Spleen (tissue), 11 donors: ENCODE results near the gene CFAP74. TPM values are rescaled to one million over a fixed set of nuclear protein-coding genes. Genes with fewer than 3 reads are reported as not detected.

Experiments
- DNase-seq: peaks from one replicate; pipeline ENCODE4 v3.0.0-alpha.2; 2020
- H3K27ac ChIP-seq, 8 donors: fragments of 200-600 bp; sonication (generic) in 7 of 8; 1 replicate in 4 of 8; 2 replicates in 4 of 8; pipeline versions ENCODE4 v1.5.0 to v1.8.0; 2016 to 2021; ENCODE audit warnings: inconsistent platforms in 4 of 8, mild to moderate bottlenecking in 4 of 8, moderate library complexity in 1 of 8
- H3K27me3 ChIP-seq, 7 donors: fragments of 200-600 bp; sonication (generic) in 6 of 7; replicated peaks in 1 of 7; 1 replicate in 4 of 7; 2 replicates in 3 of 7; pipeline versions ENCODE4 v1.5.0 to v1.8.0; 2016 to 2021; ENCODE audit warnings: inconsistent platforms in 3 of 7, mild to moderate bottlenecking in 1 of 7
- H3K36me3 ChIP-seq, 6 donors: fragments of 200-600 bp; sonication (generic) in 5 of 6; 1 replicate in 4 of 6; 2 replicates in 2 of 6; pipeline versions ENCODE4 v1.5.0 to v1.8.0; 2016 to 2021; ENCODE audit warnings: inconsistent platforms in 2 of 6
- H3K4me1 ChIP-seq, 6 donors: fragments of 200-600 bp; sonication (generic) in 5 of 6; 1 replicate in 3 of 6; 2 replicates in 3 of 6; pipeline versions ENCODE4 v1.5.0 to v1.8.0; 2016 to 2021; ENCODE audit warnings: inconsistent platforms in 3 of 6
- H3K4me3 ChIP-seq, 8 donors: fragments of 200-600 bp; sonication (generic) in 7 of 8; 1 replicate in 4 of 8; 2 replicates in 4 of 8; pipeline versions ENCODE4 v1.5.0 to v1.8.0; 2016 to 2021; ENCODE audit warnings: inconsistent platforms in 4 of 8, mild to moderate bottlenecking in 4 of 8, moderate library complexity in 2 of 8
- H3K9me3 ChIP-seq, 8 donors: fragments of 200-600 bp; sonication (generic) in 7 of 8; 1 replicate in 4 of 8; 2 replicates in 4 of 8; pipeline versions ENCODE4 v1.5.0 to v1.8.0; 2016 to 2021; ENCODE audit warnings: inconsistent platforms in 4 of 8
- POLR2A ChIP-seq, 3 donors: fragments of 450-650 bp; IDR thresholded peaks; one replicate each; pipeline ENCODE4 v1.5.1; 2017; ENCODE audit warnings: antibody characterized with exemption in 3 of 3, mild to moderate bottlenecking in 1 of 3
- POLR2AphosphoS5 ChIP-seq, 3 donors: sonication (generic); formaldehyde crosslinking; IDR thresholded peaks; one replicate each; pipeline ENCODE4 v1.5.1; 2017; ENCODE audit warnings: antibody characterized with exemption in 3 of 3
- WGBS, 5 donors: extraction: QIAGEN DNeasy Blood & Tissue Kit in 3 of 5; methylation state at CpG; one replicate each; pipeline versions ENCODE4 v1.1.5 to v1.1.7; 2013 to 2018; 5-methylcytosine and 5-hydroxymethylcytosine counted together
- intact Hi-C: fragments of 100-400 bp; cut with DNase I; formaldehyde crosslinking; loops from one replicate; pipeline ENCODE4 v1.15.0; 2023; ENCODE audit warnings: low total_unique reads
- polyA plus RNA-seq, 3 donors: library from polyadenylated mRNA; stranded (reverse); fragments of 200-250 nt; gene quantifications; one replicate each; pipeline ENCODE4 v1.2.1, GENCODE V29; 2013
- total RNA-seq, 7 donors: library from RNA; depleted of rRNA in 3 of 7; stranded (reverse); fragments of >200 nt in 3 of 7; fragmentation: NEBNext Ultra II Directional in 4 of 7; extraction: Animal tissue kit (Norgen Biotek cat#: 25700) in 4 of 7; gene quantifications; one replicate each; pipeline versions ENCODE4 v1.1.0 to v1.2.1, GENCODE V29; 2016 to 2021
- TF ChIP-seq, protein P1 (sequence below), 11 experiments: fragments of 200-600 bp in 7 of 11; fragments of 450-650 bp in 4 of 11; sonication (generic) in 4 of 11; IDR thresholded peaks in 8 of 11; conservative IDR thresholded peaks in 3 of 11; 1 replicate in 7 of 11; 2 replicates in 4 of 11; pipeline versions ENCODE4 v1.4.0 to v1.8.0; 2016 to 2021; ENCODE audit warnings: antibody characterized with exemption in 11 of 11, inconsistent platforms in 4 of 11, mild to moderate bottlenecking in 1 of 11
- donor health status: healthy with polysubstance abuse.
- donor health status: DM: no; HTN: no; CAD: no; lungs with moderate emphysema.
- donor health status: DM: no; HTN: no; CAD: no.
- donor health status: Bipolar disorder and iron deficiency.
- donor health status: healthy.
- donor health status: DM: no; HTN: no; CAD: no.
- donor health status: DM: yes; HTN: yes; CAD: no.

CFAP74 gene
- total and polyA plus RNA-seq, 10 donors: 0.03 to 0.32 (median 0.14) TPM; not detected in 4

DNA sequence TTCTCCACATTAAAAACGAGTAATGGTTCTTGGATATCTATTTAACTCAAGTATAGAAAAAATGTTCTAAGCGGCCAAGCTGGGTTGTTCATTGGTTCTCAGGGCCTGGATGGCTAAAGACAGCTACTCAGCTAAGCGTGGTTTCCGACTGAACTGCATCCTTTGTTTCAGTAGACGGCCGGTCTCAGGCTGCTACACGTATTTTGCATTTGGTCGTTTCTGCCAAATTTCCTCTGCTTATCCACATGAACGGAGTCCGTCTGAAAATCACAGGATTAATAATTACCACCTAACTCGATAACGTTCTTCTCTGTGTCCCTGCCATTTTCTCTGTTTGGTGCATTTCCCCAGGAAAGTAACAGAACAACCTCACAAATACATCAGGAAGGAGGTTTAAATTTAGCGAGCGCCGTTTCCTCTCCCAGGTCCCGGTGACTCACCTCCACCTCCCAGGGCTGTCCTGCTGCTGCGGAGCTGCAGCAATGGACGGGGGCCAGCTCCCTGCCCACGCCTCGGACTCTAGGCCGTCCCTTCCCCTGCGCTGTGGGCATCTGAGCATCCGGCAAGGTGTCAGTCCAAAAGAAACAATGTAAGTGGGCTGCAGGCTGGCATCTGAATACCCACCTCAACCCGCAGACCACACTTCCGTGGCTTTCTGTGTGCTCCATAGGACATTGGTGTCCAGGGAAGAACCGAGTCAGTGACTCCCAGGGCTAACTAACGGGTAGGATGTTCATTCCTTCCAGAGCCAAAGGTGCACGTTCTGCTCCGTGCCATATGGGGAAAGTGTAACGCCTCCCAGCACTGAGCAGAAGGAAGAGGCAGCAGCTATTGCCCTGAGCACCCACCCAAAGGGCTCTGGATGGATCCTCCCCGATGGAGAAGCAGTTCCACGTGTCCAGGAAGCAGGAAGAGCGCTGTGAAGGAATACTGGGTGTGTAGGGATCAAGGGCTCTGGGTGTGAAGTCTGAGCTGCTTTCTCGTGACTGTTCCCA is 11.5 kb upstream of the CFAP74 start:
- H3K27me3 ChIP-seq: peaks cover 0 to 81% (median 19%) of the 10 kb centered on the region in 7 donors
- intact Hi-C loops: no loop called here
- WGBS, 5 donors: 51 to 62% (median 51%) methylated on average over 32 to 34 of the region's 34 CpGs

DNA sequence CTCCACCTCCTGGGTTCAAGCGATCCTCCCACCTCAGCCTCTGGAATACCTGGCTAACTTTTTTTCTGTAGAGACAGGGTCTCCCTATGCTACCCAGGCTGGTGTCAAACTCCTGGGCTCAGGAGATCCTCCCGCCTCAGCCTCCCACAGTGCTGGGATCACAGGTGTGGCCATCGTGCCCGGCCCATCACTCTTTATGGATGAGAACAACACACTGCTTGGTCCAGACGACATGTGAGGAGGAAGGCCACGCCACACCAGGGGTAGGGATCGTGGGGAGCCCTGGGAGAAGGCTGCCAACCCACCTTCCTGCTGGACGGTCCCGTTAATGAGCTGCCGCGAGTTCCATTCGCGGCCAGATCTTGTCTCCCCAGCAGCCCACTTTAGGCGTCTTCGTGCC is 10.6 kb upstream of the CFAP74 start:
- TF ChIP-seq POLR2A (IDR thresholded peaks at IDR 0.05) (no peak), POLR2AphosphoS5 (IDR thresholded peaks at IDR 0.05) (no peak)
- TF ChIP-seq, protein P1, sequence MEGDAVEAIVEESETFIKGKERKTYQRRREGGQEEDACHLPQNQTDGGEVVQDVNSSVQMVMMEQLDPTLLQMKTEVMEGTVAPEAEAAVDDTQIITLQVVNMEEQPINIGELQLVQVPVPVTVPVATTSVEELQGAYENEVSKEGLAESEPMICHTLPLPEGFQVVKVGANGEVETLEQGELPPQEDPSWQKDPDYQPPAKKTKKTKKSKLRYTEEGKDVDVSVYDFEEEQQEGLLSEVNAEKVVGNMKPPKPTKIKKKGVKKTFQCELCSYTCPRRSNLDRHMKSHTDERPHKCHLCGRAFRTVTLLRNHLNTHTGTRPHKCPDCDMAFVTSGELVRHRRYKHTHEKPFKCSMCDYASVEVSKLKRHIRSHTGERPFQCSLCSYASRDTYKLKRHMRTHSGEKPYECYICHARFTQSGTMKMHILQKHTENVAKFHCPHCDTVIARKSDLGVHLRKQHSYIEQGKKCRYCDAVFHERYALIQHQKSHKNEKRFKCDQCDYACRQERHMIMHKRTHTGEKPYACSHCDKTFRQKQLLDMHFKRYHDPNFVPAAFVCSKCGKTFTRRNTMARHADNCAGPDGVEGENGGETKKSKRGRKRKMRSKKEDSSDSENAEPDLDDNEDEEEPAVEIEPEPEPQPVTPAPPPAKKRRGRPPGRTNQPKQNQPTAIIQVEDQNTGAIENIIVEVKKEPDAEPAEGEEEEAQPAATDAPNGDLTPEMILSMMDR (IDR thresholded peaks at IDR 0.05 in 8 of 11, conservative IDR thresholded peaks at IDR 0.05 in 3 of 11): no peak
- 78 to 90% (median 86%) methylated on average over 13 to 15 of the region's 15 CpGs for WGBS, 5 donors
- intact Hi-C loops: no loop called here
- DNase-seq: no peak
- no peak overlapping the region for H3K4me3 ChIP-seq
- no peak overlapping the region for H3K27ac ChIP-seq
- peaks cover 0 to 80% (median 11%) of the 10 kb centered on the region in 7 donors for H3K27me3 ChIP-seq
- H3K4me1 ChIP-seq: peaks cover 0 to 13% (median 3%) of the 10 kb centered on the region in 6 donors
- no peaks in the 10 kb centered on the region for H3K36me3 ChIP-seq
- H3K9me3 ChIP-seq: no peaks in the 10 kb centered on the region

More for the DNA sequence above, 11.5 kb upstream of the CFAP74 start:
- DNase-seq: no peak
- TF ChIP-seq POLR2AphosphoS5 (IDR thresholded peaks at IDR 0.05): no peak
- TF ChIP-seq POLR2A (IDR thresholded peaks at IDR 0.05): no peak
- TF ChIP-seq, protein P1 (IDR thresholded peaks at IDR 0.05 in 8 of 11, conservative IDR thresholded peaks at IDR 0.05 in 3 of 11): no peak
- peaks cover 0 to 21% (median 10%) of the 10 kb centered on the region in 6 donors for H3K4me1 ChIP-seq
- H3K9me3 ChIP-seq: no peaks in the 10 kb centered on the region
- no peaks in the 10 kb centered on the region for H3K36me3 ChIP-seq
- H3K4me3 ChIP-seq: no peak overlapping the region
- H3K27ac ChIP-seq: no peak overlapping the region

DNA sequence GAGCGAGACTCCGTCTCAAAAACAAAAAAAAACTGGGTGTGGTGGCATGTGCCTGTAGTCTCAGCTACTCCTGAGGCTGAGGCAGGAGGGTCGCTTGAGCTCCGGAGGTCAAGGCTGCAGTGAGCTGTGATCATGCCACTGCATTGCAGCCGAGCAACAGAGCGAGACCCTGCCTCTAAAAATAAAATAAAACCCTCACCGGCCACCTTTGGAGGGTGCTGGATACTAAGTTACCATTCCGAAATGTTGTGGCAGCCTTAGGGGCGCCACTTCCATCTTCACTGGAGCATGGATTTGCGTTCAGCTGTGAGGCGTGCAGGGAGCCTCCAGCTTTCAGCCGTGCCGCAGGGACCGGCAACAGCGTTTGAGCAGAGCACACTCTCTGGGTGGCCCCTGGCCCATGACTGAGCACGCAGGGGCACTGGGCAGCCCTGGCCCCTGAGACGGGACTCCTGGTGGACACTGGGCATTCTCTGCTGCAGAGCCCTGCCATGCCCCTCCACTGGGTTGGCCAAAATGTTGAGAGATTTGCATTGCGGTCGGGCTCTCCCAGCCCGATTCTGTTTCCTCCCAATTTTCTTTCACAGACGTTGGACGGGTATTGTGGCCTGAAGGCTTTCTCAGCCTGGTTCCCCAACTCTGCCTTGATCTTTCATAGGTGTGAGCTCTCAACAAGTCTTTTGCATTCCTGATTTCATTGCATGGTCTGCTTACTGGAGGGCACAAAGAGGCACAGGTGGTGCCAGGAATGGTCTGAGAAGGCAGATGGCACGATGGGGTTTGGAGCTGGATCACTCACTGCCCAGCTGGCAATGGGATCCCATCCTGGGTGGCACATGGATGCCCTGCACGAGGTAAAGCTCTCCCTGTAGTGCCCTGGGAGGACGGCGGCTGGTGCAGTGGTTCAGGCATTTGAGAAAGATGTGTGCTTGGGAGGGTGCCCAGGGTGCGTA is 5.8 kb upstream of the CFAP74 start:
- Histone ChIP-seq H3K4me3 (no peak overlapping the region), H3K27ac (no peak overlapping the region), H3K27me3 (peaks cover 0 to 68% (median 0%) of the 10 kb centered on the region in 7 donors), H3K9me3 (no peaks in the 10 kb centered on the region), H3K36me3 (no peaks in the 10 kb centered on the region), H3K4me1 (no peaks in the 10 kb centered on the region)
- 83 to 90% (median 89%) methylated on average over 20 to 27 of the region's 27 CpGs for WGBS, 5 donors
- intact Hi-C loops: no loop called here
- no peak for DNase-seq
- TF ChIP-seq POLR2AphosphoS5 (IDR thresholded peaks at IDR 0.05) (no peak), POLR2A (IDR thresholded peaks at IDR 0.05) (no peak)
- TF ChIP-seq, protein P1 (IDR thresholded peaks at IDR 0.05 in 8 of 11, conservative IDR thresholded peaks at IDR 0.05 in 3 of 11): no peak
